ENCODE data around the gene AOC3. TPM values are rescaled to one million over a fixed set of nuclear protein-coding genes. Genes with fewer than 3 reads are reported as not detected.

AOC3 gene
- total and polyA plus RNA-seq, 2 of the 13 experiments (the other 11 are each of a cell fraction or from before 2014, with no cell fraction given): 8.7 to 51.7 TPM

DNA sequence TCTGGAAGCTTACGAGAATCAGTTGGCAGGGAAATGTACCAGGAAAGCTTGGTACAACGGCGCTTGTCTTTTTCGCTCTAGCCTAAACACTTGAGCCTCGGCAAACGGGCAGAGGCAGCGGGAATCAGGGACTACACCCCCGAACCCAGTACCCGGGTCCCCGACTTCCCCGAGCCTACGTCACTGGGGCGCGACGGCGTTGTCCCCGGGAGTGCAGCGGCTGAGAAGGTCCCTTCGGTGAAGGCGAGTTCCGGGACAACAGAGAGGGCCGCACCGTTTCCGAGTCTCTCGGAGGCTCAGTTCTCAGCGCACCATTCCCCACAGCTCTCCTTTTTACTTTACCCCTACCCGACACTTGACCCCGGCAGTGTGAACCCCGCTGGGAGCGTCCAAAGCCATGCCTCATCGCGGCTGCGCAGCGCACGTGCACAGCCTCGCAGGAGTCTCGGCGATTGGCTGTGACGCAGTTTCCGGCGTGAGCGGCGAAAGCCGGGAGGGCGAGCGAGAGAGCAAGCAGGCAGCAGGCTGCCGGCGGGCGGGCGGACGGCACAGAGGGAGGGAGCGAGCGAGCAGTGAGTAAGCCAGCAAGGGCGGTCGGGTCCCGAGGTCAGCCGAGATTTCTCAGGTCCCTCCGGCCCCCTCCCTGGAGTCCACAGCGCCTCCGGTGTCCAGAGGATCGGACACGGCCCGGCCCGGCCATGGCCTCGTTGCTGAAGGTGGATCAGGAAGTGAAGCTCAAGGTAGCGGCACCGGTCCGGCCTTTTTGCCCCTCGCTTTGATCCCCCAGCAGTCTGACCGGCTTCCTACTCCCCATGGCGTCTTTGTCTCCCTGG is 17.8 kb upstream of the AOC3 start, which contains the start of gene PSME3 (continued):
- TF ChIP-seq TBX2 (CRISPR knock-in tag; IDR thresholded peaks at IDR 0.05; ENCODE audit: borderline replicate concordance) (peak; percentile 90), ZNF20 (CRISPR knock-in tag; IDR thresholded peaks at IDR 0.05) (peak; percentile 69; the same call in 1 of the 2 replicates), CREM (IDR thresholded peaks at IDR 0.05) (peak; percentile 100), CREM (CRISPR knock-in tag; IDR thresholded peaks at IDR 0.05) (peak; percentile 89), SYNCRIP (IDR thresholded peaks at IDR 0.05; ENCODE audit: insufficient read depth, low read depth, low read length) (no peak), HMGA1 (CRISPR knock-in tag; conservative IDR thresholded peaks at IDR 0.05) (no peak), SRSF9 (IDR thresholded peaks at IDR 0.05; ENCODE audit: borderline replicate concordance, insufficient read depth, low read depth, low read length, poor library complexity, severe bottlenecking) (no peak), SPEN (CRISPR knock-in tag; IDR thresholded peaks at IDR 0.05; ENCODE audit: low read depth) (peak; percentile 94), ZNF652 (CRISPR knock-in tag; IDR thresholded peaks at IDR 0.05; ENCODE audit: borderline replicate concordance, low read depth) (peak; percentile 55; the same call in 1 of the 2 replicates), ZNF782 (CRISPR knock-in tag; IDR thresholded peaks at IDR 0.05; ENCODE audit: borderline replicate concordance) (peak; percentile 93; the same call in 1 of the 2 replicates), ISX (CRISPR knock-in tag; conservative IDR thresholded peaks at IDR 0.05) (peak; percentile 87; the same call in 1 of the 2 replicates), ZFP36L1 (CRISPR knock-in tag; IDR thresholded peaks at IDR 0.05) (0 out of 2 replicates have a peak, but pooled peaks have one; percentile 32), ZNF468 (CRISPR knock-in tag; IDR thresholded peaks at IDR 0.05) (no peak), ZBTB42 (CRISPR knock-in tag; IDR thresholded peaks at IDR 0.05) (peak; percentile 40; the same call in 1 of the 2 replicates)
- TF ChIP-seq, protein P1, sequence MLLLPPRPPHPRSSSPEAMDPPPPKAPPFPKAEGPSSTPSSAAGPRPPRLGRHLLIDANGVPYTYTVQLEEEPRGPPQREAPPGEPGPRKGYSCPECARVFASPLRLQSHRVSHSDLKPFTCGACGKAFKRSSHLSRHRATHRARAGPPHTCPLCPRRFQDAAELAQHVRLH (CRISPR knock-in tag; IDR thresholded peaks at IDR 0.05; ENCODE audit: borderline replicate concordance, low read depth): no peak; the same call in 1 of the 2 replicates
- TF ChIP-seq, protein P2, sequence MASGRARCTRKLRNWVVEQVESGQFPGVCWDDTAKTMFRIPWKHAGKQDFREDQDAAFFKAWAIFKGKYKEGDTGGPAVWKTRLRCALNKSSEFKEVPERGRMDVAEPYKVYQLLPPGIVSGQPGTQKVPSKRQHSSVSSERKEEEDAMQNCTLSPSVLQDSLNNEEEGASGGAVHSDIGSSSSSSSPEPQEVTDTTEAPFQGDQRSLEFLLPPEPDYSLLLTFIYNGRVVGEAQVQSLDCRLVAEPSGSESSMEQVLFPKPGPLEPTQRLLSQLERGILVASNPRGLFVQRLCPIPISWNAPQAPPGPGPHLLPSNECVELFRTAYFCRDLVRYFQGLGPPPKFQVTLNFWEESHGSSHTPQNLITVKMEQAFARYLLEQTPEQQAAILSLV (CRISPR knock-in tag; IDR thresholded peaks at IDR 0.05; ENCODE audit: borderline replicate concordance): peak; percentile 88; the same call in 1 of the 2 replicates
- TF ChIP-seq, protein P3, sequence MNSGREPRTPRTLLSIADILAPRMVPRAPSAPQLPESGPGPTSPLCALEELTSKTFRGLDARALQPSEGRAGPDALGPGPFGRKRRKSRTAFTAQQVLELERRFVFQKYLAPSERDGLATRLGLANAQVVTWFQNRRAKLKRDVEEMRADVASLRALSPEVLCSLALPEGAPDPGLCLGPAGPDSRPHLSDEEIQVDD (CRISPR knock-in tag; IDR thresholded peaks at IDR 0.05; ENCODE audit: borderline replicate concordance): peak; percentile 97; the same call in 1 of the 2 replicates
- TF ChIP-seq, protein P4, sequence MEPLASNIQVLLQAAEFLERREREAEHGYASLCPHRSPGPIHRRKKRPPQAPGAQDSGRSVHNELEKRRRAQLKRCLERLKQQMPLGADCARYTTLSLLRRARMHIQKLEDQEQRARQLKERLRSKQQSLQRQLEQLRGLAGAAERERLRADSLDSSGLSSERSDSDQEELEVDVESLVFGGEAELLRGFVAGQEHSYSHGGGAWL (CRISPR knock-in tag; IDR thresholded peaks at IDR 0.05): peak; percentile 99
- TF ChIP-seq, protein P5, sequence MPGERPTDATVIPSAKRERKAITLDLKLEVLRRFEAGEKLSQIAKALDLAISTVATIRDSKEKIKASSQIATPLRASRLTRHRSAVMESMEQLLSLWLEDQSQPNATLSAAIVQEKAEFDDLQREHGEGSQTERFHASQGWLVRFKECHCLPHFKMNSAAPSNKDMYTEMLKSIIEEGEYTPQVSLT (CRISPR knock-in tag; IDR thresholded peaks at IDR 0.05; ENCODE audit: borderline replicate concordance, low read depth): peak; percentile 93; the same call in 1 of the 2 replicates
- TF ChIP-seq, protein P6, sequence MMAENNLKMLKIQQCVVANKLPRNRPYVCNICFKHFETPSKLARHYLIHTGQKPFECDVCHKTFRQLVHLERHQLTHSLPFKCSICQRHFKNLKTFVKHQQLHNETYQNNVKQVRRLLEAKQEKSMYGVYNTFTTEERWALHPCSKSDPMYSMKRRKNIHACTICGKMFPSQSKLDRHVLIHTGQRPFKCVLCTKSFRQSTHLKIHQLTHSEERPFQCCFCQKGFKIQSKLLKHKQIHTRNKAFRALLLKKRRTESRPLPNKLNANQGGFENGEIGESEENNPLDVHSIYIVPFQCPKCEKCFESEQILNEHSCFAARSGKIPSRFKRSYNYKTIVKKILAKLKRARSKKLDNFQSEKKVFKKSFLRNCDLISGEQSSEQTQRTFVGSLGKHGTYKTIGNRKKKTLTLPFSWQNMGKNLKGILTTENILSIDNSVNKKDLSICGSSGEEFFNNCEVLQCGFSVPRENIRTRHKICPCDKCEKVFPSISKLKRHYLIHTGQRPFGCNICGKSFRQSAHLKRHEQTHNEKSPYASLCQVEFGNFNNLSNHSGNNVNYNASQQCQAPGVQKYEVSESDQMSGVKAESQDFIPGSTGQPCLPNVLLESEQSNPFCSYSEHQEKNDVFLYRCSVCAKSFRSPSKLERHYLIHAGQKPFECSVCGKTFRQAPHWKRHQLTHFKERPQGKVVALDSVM (CRISPR knock-in tag; IDR thresholded peaks at IDR 0.05): peak; percentile 76
- TF ChIP-seq, protein P7, sequence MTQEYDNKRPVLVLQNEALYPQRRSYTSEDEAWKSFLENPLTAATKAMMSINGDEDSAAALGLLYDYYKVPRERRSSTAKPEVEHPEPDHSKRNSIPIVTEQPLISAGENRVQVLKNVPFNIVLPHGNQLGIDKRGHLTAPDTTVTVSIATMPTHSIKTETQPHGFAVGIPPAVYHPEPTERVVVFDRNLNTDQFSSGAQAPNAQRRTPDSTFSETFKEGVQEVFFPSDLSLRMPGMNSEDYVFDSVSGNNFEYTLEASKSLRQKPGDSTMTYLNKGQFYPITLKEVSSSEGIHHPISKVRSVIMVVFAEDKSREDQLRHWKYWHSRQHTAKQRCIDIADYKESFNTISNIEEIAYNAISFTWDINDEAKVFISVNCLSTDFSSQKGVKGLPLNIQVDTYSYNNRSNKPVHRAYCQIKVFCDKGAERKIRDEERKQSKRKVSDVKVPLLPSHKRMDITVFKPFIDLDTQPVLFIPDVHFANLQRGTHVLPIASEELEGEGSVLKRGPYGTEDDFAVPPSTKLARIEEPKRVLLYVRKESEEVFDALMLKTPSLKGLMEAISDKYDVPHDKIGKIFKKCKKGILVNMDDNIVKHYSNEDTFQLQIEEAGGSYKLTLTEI (CRISPR knock-in tag; conservative IDR thresholded peaks at IDR 0.05): no peak

Data from HepG2 (cell line).